Astrocyte of the cerebellum (primary cell): Measurements from ENCODE around the gene MPP7.

Source experiments
- DNase-seq: peaks from one replicate; pipeline ENCODE4 v3.0.0-alpha.2; 2011; ENCODE audit warnings: low read depth
- H3K4me3 ChIP-seq: 2 replicates; pipeline ENCODE4 v1.5.1; 2011; ENCODE audit warnings: mild to moderate bottlenecking, low read depth, low read length, moderate library complexity
- CTCF ChIP-seq: IDR thresholded peaks from 2 replicates; pipeline ENCODE4 v1.5.1; 2012; ENCODE audit warnings: low read length, low read depth, moderate library complexity, mild to moderate bottlenecking; ENCODE audit errors: missing control alignments
- in situ Hi-C: cut with HindIII; loops from 2 replicates; pipeline ENCODE4 v1.10.0; 2017; ENCODE audit warnings: low sequenced_read_pairs

Gene MPP7

GRCh38 chr10:28273343-28273742 lies 29.5 kb downstream of the MPP7 start:
- no peak for TF ChIP-seq CTCF
- in situ Hi-C loops = no loop called here
- no peak for DNase-seq

DNA sequence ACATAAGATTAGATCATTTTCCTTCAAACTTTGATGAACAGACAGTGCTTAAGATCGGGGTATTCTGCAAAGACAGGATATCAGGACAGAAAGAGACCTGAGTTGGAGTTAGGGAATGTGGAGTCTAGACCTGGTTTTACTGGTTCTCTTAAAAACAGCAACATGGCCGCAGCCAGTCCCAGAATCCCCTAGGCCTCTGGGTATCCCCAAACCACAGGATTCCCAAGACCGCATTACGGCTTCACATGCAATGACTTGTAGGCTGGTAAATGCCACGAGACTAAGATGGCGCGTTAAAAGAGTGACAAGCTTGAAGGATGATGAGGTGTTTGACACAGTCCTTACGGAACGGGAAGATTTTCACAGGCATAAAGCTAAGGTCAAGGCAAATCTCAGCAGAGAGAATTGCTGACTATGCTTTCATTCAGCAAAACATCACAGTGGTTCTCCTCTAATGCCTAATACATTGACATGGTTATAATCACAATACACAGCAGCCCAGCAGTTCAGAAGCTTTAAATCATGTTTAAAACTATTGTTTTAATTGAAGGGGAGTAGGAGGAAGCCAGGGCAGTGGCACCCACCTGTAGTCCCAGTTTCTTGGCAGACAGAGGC lies 32.9 kb downstream of the MPP7 start:
- no peak overlapping the region for H3K4me3 ChIP-seq
- no peak for TF ChIP-seq CTCF
- no peak for DNase-seq
- in situ Hi-C loops = no loop called here

More at GRCh38 chr10:28273343-28273742, 29.5 kb downstream of the MPP7 start:
- H3K4me3 ChIP-seq = no peak overlapping the region

DNA sequence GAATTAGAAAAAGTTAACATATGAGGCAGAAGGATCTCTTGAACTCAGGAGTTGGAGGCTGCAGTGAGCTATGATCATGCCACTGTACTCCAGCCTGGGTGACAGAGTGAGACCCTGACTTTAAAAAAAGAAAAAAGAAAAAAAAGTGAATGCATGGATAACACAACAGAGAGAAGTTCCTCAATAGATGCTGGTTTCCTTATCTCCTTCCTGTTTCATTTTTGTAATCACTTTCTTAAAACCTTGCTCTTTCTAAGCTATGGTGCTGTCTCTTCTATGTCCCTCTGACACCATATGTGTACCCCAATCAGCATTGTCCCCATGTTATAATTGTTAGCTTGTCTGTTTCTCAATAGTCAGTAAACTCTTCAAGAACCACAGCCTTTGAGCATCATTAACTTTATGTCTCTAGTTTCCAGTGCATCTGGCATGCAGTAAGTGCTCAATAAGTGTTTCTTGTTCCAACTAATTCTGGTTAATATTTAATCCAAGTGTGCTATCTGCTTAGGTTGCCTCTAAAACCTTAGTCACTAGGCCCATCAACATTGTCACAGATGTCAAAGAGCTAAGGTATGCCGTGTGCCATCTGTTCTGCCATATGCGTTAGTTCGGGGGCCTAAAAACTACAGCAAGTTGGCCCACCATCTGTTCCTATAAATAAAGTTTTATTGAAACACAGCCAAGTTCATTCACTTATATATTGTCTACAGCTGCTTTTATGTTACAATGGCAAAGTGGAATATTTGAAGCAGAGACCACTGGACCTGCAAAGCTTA lies 36.2 kb downstream of the MPP7 start:
- no peak overlapping the region for H3K4me3 ChIP-seq
- no peak for TF ChIP-seq CTCF
- DNase-seq = no peak
- in situ Hi-C loops = no loop called here

- DNase-seq = no peak
- in situ Hi-C loops = no loop called here
Measured at GRCh38 chr10:28263136-28263857, 39.6 kb downstream of the MPP7 start.

DNA sequence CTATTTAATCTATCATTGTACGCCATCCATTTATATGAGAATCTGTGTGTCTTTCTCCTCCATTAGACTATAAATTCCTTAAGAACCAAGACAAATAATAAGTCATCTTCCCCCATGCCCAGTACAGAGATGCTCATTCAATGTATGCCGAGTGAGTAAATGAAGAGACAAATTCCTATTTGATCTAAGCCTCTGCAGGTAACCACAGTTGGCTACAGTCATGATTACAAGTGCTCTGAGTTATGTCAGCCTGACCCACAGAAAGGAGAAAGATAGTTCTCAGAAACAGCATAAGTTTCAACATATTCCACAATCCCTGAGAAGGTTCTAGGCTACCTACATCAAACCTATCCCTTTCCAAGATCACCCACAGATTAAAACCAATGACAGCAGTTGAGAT lies 46.1 kb downstream of the MPP7 start:
- H3K4me3 ChIP-seq = no peak overlapping the region
- no peak for TF ChIP-seq CTCF
- no peak for DNase-seq
- in situ Hi-C loops = no loop called here

More at GRCh38 chr10:28263136-28263857, 39.6 kb downstream of the MPP7 start:
- TF ChIP-seq CTCF = no peak
- no peak overlapping the region for H3K4me3 ChIP-seq

DNA sequence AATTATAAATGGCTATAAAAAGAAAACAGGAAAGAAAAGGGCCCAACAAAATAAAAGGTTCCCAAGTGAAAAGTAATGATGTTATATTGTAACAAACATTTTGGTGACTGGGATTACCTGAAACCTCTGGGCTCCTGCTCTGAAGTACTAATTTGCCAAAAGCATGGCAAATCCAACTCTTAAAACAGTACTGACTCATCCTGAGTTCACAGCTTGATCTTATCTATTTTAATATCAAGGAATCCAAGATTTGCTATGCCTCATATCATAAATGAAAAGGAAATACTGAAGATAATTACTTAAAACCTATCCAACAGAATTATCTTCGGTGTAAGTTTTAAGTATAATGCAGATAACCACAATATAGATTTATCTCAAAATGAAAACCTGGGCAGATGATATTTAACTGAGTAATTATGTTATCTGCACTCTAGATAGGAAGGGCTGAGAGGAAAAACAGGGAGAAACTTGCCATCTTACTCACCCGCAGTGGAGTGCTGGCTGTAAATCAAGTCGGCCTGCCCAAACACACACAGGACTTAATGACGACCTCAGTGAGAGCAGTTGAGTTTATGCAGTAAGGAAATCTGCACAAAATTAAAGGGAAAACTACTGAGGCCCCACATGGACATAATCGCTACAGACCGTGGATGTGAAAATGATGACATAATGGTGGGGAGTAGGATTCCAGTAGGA lies 48.4 kb downstream of the MPP7 start:
- no peak overlapping the region for H3K4me3 ChIP-seq
- in situ Hi-C loops = no loop called here
- TF ChIP-seq CTCF = no peak
- DNase-seq = no peak
